Amygdala (tissue), 56 donors: ENCODE results near the gene MACROD2.

ENCODE experiments used
- DNase-seq, 56 donors: peaks; one replicate each; lab custom pipeline; 2025; lab: John Stamatoyannopoulos, UW

The MACROD2 gene

GRCh38 chr20:14055127-14055742 lies 59.9 kb downstream of the MACROD2 start:
- DNase-seq = peak in 4 of 56 donors; percentile 1 to 46 (median 33)

GRCh38 chr20:14062171-14062570 lies 66.9 kb downstream of the MACROD2 start:
- DNase-seq = no peak

- no peak for DNase-seq
Observed at GRCh38 chr20:14062786-14063185, 67.5 kb downstream of the MACROD2 start.

- no peak for DNase-seq
Observed at GRCh38 chr20:14064333-14064732, 69.0 kb downstream of the MACROD2 start.

- no peak for DNase-seq
Observed at GRCh38 chr20:14064921-14065320, 69.6 kb downstream of the MACROD2 start.

GRCh38 chr20:14065774-14066173 lies 70.5 kb downstream of the MACROD2 start:
- DNase-seq = no peak

- DNase-seq = no peak
Observed at GRCh38 chr20:14067603-14068002, 72.3 kb downstream of the MACROD2 start.

- DNase-seq = no peak
Observed at GRCh38 chr20:14069796-14070195, 74.5 kb downstream of the MACROD2 start.

GRCh38 chr20:14093652-14094051 lies 98.3 kb downstream of the MACROD2 start:
- no peak for DNase-seq

- no peak for DNase-seq
Observed at GRCh38 chr20:14098261-14098660, 102.9 kb downstream of the MACROD2 start.

GRCh38 chr20:14113416-14113815 lies 118.1 kb downstream of the MACROD2 start:
- DNase-seq = no peak

GRCh38 chr20:14114065-14114704 lies 118.9 kb downstream of the MACROD2 start:
- DNase-seq = no peak

GRCh38 chr20:14116037-14116436 lies 120.7 kb downstream of the MACROD2 start:
- no peak for DNase-seq

- no peak for DNase-seq
Observed at GRCh38 chr20:14117768-14118167, 122.5 kb downstream of the MACROD2 start.

- no peak for DNase-seq
Observed at GRCh38 chr20:14126856-14127255, 131.5 kb downstream of the MACROD2 start.

- DNase-seq = no peak
Observed at GRCh38 chr20:14127514-14128223, 132.4 kb downstream of the MACROD2 start.

- no peak for DNase-seq
Observed at GRCh38 chr20:14134004-14134403, 138.7 kb downstream of the MACROD2 start.

GRCh38 chr20:14142171-14142570 lies 146.9 kb downstream of the MACROD2 start:
- DNase-seq = peak in 35 of 56 donors; percentile 1 to 72 (median 13)

GRCh38 chr20:14142964-14143627 lies 147.8 kb downstream of the MACROD2 start:
- DNase-seq = no peak

- DNase-seq = no peak
Observed at GRCh38 chr20:14148042-14148441, 152.7 kb downstream of the MACROD2 start.

- no peak for DNase-seq
Observed at GRCh38 chr20:14155361-14155760, 160.0 kb downstream of the MACROD2 start.
